HG03571 (cell line): ENCODE measurements around the gene MAN2C1.
"Not testable (repeated sequence)": the region's sequence is repeated elsewhere in the genome, so short reads cannot be mapped to it uniquely, and the experiment has no call there.

ENCODE experiments used
- ATAC-seq: cut with Tn5 transposase; IDR thresholded peaks from one replicate; pipeline ENCODE4 v1.9.1; 2021; ENCODE audit not compliant: unreplicated experiment

Gene MAN2C1

DNA sequence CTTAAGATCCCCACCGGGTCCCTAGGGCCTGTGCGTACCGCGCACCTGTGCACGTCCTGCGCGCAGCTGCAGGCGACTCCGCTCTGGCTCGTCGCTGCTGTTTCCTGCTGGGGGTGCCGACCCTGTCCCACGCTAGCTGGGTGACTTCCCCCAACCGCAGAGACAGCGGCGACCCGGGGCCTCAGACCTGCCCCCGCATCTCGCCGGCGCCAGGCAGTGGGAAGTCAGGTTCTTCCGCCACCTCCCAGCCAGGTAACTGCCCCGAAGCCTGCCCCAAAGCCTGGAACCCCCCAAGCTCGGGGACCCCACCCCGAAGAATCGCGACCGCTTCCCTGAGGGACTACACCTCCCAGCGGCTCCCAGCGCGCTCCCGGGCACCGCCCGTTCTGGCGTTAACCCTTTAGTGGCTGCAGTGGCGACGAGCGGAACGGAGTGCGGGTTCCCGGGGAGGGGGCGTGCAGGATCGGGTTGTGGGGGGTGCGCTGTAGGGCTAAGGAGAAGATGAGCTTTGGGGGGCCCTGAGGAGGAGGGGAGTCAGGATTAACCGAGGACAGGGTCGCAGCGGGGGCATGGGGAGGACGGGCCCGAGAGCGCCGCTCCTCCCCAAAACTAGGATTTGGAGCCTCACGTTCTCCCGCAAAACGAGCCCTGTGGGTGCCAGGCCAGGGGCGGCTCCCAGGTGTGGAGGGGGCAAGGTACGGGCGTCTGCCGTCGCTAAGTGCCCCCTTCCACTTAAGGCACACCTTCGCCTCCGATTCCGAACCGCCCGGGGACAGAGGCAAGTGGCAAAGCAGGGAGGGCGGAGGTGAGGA is 21.0 kb downstream of the MAN2C1 start:
- no peak for ATAC-seq

DNA sequence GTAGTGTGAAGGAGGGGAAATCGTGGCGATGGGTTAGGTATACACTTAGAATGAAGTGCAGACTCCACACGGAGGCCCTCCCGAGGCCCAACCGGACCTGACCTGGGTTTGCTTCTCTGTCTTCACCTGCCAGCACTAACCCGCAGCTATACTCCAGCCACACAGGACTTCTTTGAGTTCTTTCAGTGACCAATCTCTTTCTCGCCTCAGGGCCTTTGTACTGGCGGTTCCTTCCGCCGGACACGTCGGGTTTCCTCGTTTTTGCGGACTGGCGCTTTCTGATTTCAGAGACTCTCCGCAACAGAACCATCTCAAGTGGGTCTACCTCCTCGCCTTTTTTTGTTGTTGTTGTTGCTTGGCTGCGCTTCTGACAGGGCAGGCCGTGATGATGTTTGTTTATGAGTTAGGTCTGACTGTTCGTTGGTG is 21.6 kb downstream of the MAN2C1 start, which contains the start of gene NEIL1:
Gene NEIL1, plus strand, starts transcription at position 244 of the 426 bp plus-strand sequence. CDS start 1,867 bp downstream, outside the sequence.
- ATAC-seq, result no peak

DNA sequence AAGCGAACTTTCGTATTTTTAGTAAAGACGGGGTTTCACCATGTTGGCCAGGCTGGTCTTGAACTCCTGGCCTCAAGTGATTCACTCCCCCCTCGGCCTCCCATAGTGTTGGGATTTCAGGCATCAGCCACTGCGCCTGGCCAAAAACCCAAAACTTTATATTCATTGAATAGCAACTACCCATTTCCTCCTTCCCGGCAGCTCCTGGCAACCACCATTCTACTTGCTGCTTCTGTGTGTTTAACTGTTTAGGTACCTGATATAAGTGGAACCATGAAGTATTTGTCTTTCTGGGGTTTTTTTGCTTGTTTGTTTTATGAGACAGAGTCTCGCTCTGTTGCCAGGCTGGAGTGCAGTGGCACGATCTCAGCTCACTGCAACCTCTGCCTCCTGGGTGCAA is 24.5 kb downstream of the MAN2C1 start:
- ATAC-seq, result not testable (repeated sequence)

DNA sequence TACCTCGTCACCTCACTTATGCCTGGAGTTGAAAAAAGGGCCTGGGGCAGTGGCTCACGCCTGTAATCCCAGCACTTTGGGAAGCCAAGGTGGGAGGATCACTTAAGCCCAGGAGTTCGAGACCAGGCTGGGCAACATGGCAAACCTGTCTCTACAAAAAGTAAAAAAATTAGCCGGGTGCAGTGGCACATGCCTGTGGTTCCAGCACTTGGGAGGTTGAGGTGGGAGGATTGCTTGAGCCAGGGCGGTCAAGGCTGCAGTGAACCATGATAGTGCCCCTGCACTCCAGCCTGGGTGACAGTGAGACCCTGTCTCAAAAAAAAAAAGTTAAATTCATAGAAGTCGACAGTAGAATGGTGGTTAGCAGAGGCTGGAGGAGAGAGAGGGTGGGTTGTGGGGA is 26.2 kb downstream of the MAN2C1 start:
- ATAC-seq, result no peak

DNA sequence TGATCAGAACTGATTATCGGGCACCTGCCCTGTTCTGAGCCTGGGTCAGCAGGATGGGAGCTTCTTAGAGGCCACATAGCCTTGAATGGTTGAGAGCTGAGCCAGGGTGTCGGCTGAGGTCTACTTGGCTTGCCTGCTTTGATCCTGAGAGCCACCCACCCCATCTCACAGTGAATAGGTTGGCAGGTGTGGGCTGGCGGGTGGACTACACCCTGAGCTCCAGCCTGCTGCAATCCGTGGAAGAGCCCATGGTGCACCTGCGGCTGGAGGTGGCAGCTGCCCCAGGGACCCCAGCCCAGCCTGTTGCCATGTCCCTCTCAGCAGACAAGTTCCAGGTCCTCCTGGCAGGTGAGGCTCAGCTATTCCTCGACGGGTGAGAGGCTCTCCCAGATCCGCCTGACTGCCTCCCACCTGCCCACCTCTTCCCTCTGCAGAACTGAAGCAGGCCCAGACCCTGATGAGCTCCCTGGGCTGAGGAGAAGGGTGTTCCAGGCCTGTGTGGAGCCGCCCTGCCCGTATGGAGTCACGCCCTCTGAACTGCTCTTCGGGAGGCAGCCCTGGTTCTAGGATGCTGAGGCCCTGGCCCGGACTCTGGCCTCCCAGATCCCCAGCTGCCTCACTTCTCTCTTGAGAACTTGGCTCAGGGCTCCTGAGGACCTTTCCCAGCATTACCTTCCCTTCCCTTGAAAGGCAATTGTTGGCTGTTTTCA is 28.7 kb downstream of the MAN2C1 start:
- ATAC-seq, result no peak

DNA sequence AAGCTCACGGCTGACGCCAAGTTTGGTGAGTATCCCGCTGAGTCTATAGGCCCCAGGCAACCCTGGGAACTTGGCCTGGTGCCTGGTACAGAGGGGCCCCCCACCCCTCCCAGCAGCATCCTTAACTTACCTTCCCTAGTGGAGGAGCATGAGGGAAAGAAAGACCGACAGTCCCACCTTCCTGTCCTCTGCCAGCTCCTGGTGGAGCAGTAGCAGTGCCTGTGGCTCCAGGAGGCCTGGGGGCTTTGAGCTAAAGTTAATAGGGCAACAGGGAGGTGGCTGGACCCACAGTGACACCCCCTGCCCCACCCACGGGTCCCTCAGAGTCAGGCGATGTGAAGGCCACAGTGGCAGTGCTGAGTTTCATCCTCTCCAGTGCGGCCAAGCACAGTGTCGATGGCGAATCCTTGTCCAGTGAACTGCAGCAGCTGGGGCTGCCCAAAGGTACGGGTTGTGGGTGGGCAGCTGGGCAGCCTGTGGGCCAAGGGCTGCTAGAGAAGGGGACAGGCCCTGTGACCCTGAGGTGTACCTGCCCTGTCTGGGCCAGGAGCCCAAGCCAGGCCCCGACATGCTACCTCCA is 29.7 kb downstream of the MAN2C1 start:
- no peak for ATAC-seq

DNA sequence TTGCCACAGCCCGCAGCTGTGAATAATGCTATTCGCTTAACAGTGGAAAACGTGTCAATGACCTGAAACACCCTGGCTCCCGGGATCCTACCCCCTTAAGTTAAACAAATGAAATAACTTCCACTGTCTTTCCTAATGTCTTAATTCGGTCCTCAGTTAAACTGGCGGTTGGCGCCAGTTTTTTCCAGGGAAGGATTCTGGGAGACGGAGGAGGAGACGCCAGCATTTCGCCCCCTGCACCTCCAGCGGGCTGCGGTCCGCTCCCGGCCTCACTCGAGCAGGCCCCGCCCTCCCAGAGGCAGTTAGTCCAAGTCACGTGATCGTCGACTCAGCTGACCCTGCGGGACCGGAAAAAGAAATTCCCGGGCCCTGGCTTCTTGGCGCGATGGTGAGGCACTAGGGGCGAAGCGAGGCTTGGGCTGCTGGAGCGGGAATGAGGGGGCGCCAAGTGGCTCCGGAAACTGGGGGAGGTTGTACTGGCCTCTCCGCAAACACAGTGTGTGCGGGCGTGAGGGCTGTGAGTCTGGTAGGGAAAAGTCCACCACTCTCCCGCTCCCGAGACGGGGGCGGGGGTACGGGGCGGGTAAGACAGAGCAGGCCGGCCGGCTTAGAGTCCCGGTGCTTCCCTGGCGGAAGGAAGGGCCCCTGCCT is 32.6 kb downstream of the MAN2C1 start, which contains the start of gene COMMD4:
Gene COMMD4, plus strand, starts transcription at position 359 of the 651 bp plus-strand sequence. Its CDS starts 27 bp downstream, at position 386.
- ATAC-seq, result no peak

DNA sequence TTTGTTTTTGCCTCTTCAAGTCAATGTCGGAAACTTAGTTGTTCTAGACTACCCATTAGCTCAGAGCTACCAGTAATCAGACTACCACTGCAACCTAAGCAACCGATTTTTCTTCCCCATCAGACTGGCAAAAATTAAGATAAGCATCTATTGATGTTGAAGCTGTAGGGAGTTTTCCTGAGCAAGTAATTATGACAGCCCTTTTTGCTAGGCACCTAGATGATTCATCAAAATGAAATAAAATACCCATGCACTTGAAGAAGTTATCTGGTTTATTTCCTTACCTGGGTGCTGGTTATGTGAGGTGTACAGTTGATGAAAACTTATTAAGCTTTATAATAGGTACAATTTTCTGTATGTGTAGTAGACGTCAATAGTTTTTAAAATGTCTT is 33.1 kb downstream of the MAN2C1 start:
- no peak for ATAC-seq

DNA sequence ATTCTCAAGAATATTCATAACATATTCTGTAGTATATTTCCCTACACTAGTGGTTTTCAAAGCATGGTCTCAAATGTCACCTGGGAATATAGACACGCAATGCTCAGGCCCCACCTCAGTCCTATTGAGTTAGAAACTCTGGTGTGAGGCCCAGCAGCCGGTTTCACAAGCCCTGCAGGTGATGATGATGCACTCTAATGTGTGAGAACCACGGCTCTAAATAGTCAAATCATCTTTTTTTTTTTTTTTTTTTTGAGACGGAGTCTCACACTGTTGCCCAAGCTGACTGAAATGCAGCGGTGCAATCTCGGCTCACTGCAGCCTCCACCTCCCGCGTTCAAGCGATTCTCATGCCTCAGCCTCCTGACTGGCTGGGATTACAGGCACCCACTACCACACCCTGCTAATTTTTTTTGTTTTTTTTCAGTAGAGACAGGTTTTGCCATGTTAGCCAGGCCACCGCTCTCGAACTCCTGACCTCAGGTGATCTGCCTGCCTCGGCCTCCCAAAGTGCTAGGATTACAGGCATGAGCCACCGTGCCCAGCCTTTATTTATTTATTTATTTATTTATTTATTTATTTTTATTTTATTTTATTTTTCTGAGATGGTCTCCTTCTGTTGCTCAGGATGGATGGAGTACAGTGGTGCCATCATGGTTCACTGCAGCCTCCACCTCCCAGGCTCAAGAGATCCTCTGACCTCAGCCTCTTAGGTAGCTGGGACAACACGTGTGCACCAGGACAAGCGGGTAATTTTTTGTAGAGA is 34.6 kb downstream of the MAN2C1 start:
- not testable (repeated sequence) for ATAC-seq

DNA sequence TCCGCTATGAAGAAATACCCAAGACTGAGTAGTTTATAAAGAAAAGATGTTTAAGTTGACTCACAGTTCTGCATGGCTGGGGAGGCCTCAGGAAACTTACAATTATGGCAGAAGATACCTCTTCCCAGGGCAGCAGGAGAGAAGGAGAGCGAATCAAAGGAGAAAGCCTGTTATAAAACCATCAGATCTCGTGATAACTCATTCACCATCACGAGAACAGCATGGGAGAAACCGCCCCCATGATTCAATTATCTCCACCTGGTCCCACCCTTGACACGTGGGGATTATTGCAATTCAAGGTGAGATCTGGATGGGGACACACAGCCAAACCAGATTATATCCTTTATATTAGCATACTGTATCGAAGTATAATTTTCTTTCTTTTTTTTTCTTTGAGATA is 36.3 kb downstream of the MAN2C1 start:
- ATAC-seq, result not testable (repeated sequence)

DNA sequence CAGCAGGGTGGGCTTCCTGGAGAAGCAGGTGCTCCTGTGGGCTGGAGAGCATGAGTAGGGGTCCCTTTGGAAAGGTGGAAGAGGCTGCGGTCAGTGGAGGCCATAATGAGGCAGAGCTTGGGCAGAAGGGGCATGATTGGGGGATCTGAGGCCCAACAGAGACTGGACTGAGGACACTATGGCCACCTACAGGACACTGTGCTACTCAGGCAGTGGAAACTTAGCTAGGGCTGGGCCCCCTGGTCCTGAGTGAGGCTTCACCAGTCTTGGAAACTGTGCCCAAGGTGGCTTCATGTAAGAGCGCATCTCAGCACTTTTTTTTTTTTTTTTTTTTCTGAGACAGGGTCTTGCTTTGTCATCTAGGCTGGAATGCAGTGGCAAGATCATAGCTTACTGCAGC is 38.8 kb downstream of the MAN2C1 start:
- no peak for ATAC-seq

DNA sequence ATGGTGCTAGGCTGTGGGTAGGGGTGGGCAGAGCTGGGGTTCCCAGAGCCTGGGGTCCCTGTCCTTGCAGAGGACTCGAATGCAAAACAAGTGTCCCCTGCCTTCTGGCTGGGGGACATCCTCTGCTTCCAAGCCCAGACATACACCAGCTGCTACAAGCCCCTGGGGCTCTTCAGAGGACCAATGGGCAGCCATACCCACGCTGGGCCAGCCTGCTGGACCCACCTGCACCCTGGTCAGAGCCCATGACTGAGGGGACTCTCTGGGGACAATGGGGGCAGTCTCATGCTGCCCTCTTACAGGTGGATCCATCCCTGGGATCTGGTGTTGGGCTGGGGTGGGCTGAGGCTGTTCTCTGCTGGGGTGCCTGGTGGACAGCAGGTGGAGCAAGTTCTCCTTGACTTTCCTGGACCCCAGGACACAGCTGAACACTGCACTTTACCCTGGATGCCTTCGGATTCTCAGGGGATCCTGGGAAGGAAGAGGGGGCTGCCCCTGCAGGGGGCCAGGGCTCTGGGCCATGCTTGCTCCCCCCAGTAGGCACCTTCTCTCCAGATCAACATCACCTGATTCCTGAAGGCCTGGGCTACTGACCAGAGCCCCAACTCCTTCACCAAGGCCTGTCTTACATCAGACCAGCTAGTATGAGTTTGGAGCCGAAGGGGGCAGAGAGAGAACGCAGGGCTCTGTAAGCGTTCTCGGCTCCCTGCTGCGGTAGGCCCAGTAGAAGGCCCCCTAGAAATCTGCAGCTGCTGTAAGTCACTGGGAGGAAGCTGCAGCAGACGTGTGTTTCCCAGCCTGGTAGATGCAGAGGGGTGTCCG is 39.7 kb downstream of the MAN2C1 start:
- no peak for ATAC-seq

DNA sequence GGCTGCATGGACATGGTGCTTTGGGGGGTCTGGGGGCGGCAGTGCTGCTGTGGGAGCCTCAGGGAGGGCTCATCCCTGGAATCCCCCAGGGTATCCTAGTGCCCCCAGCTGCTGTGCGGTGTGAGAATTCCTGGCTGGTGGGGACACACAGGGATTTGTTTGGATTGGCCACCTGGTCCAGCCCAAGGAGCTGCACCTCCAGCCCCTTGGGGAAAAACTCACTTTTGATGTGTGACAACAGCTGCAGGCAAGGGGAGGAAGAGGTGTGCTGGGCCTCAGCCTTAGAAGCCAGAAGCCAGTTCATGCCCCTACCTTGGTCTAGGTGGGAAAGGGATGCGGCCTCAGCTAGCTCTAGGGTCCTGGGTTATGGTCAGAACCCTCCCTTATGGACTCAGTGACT is 40.9 kb downstream of the MAN2C1 start:
- ATAC-seq, result no peak

DNA sequence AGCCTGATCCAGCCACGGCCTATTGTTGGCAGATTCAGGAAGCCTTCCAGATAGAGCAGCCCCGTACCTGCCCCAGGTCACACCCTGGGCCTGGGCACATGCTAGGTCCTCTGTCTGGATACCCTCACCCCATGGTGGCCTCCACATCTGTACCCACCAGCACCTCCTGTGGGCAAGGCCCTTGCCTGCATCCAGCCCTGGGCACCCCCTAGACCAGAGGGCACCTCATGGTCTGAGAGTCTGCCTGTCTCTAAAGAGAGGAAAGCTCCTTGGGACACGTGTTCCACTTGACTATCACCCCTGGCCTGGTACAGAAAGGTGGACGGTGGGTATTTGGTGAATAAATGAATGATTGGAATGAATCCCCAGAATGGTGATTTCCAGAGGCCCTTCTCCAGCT is 41.4 kb downstream of the MAN2C1 start:
- no peak for ATAC-seq

DNA sequence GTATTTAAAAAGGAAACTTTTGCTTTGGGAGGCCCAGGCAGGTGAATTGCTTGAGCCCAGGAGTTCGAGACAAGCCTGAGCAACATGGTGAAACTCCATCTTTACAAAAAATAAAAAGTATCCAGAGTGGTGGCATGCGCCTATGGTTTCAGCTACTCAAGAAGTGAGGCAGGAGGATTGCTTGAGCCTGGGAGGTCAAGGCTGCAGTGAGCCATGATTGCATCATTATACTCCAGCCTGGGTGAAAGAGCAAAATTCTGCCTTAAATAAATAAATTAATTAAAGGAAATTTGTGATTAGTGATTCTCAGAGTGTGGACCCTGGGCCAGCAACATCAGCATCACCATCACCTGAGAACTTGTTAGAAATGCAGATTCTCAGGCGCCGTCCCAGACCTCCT is 42.5 kb downstream of the MAN2C1 start:
- ATAC-seq, result no peak

DNA sequence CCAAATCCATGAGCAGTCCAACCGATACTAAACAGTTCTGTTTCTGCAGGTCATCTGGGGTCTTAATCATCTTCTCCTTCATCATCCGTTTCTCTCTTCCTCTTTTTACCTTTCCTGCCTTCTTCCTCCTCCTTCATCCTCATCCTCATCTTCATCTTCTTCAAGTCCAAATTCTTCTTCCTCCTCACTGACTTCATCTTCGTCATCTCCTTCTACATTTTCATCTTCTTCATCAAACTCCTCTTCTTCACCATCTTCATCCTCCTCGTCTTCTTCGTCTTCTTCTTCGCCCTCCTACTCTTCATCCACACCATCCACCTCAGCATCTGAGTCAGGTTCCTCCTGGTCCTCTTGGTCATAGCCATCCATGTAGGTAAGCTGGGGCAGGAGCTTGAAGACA is 46.7 kb downstream of the MAN2C1 start:
- no peak for ATAC-seq

DNA sequence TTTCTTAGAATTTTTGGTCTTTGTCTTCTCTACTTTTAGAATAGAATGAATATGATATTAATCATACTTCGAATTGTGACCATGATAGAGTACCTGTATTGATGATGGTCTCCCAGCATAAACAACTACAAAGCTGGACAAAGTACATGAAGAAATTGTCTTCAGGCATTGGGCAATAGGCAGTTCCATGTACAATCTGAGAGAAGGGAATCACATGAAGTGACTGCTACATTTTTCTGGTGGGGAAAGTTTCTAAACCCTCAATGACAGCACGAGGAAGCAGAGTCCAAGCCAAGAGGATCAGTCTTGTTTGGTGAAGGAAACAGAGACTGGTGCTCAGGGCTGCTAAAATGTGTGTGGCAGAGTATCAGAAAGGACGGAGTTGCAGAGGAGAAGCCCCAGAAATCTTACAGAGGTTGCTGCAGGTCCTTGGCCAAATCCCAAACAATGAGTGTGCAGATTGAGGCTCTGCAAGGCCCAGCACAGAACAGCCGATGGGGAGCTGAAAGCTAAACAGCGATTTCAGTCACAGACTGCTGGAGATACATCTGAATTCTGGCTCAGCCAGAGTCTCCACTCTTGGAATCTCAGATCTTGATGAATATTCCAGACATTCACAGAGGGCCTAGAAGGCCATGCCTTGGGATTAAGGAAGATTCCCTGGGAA is 49.0 kb downstream of the MAN2C1 start:
- not testable (repeated sequence) for ATAC-seq

DNA sequence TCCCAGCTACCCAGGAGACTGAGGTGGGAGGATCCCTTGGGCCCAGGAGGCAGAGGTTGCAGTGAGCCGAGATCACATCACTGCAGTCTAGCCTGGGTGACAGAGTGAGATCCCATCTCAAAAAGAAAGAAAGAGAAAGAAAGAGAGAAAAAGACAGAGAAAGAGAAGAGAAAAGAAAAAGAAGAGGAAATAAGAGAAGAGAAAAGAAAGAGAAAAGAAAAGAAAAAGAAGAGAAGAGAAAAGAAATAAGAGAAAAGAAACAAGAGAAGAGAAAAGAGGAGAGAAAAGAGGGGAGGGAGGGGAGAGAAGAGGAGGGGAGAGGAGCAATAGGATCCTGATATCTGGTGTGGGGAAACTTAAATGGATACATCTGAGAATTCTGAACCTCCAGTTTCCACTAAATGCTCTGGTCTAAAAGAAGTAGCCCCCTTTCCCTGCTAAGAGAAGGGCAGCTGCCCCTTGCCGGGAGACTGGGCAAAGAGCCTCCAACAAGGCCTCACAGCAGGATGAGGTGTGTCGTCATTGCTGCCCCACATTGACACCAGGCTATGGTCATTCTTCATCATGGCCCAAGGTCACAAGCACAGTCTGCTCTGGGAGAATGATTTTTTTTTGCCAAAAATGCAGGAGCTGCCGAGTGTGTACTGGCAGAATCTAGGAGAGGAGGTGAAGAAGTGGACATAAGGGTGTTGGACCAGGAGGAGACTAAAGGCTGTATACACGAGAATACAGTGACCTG is 53.7 kb downstream of the MAN2C1 start:
- ATAC-seq, result no peak
